Measurements from ENCODE around the gene MRTFA.
"Not testable (repeated sequence)": the region's sequence is repeated elsewhere in the genome, so short reads cannot be mapped to it uniquely, and the experiment has no call there.

The MRTFA gene

DNA sequence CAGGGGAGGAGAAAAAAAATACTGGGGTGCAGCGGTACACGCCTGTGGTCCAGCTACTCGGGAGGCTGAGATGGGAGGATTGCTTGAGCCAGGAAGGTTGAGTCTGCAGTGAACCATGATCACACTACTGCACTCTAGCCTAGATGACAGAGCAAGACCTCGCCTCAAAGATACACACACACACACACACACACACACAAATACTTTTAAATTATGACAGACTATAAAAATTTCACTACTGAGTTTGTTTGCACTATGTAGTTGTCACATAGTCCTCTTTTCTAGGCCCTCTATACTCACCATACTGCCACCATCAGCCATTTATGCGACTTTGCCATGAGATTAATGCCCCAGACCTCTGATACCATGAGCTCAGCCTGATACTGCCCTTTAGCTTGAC, 109.6 kb downstream of the MRTFA start:
- in situ Hi-C loops (cut with MboI; ENCODE audit: low sequenced_read_pairs), result no loop called here

DNA sequence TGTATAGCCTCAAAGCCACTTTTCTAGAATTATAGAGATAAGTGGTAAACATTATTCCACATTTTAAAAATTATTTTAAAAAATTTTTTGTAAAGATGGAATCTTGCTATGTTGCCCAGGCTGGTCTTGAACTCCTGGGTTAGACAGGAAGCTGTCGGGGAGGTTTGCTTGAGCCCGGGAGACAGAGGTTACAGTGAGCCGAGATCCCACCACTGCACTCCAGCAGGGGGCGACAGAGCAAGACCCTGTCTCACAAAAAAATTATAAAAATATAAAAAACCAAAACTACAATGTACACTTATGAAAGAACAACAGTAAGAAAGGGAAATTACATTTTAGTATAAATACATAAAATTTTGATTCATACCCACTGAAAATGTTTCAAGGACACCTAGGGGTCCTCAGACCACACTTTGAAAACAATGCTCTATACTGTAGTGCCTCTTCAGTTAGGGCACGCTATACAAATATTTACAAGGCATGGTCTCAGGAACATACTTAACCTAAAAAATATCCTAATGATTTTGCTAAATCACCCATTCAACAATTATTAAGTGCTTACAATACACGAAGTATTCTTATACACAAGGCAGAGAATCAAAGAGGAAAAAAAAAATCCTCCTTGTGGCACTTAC, 111.2 kb downstream of the MRTFA start:
- in situ Hi-C loops (cut with MboI; ENCODE audit: low sequenced_read_pairs), result no loop called here

DNA sequence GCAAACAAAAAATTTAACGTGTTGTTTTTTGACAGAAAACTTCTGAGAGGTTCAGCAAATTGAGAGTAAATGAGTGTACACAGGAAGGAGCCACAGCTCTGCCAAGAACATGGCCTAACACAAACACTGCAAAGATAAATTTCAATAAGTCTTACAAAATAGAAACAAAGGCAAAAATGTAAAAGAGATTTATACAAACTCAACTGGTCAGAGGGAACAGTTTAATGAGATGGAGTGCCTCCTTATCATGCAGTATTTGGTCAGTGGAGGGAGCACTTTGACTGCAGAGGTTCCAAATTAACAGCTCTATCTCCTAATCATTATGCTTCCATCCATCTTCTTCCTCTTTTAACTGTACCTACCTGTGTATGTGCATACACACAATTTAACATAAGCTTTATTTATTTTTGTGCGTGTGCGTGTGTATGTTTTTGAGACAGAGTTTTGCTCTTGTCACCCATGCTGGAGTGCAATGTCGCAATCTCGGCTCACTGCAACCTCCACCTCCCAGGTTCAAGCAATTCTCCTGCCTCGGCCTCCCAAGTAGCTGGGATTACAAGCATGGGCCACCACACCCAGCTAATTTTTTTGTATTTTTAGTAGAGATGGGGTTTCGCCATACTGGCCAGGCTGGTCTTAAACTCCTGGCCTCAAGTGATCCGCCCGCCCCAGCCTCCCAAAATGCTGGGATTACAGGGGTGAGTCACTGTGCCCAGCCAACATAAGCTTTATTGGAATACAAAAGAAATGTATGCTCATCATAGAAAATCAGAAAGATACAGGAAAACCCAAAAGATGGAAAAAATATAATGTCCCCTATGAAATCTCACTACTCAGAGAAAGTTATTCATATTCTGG, 111.9 kb downstream of the MRTFA start:
- in situ Hi-C loops (cut with MboI; ENCODE audit: low sequenced_read_pairs), result no loop called here

DNA sequence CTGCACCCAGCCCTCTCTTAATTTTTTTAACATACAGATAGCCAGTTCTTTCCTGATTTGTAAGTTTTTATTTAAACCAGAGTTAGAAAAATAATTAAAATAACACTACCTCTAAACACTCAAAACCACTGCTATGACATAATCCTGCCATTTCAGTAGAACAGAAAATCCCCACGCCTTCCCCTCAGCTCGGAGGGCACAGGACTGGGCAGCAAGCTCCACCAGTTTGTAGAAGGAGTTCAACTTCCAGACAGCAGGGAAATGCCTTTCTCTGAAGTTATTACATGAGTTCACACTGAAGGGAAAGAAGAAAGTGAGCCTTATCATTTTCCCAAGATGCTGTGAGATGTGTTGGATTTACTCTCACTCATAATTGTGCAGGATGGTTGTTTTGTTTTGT, 114.4 kb downstream of the MRTFA start:
- in situ Hi-C loops (cut with MboI; ENCODE audit: low sequenced_read_pairs), result no loop called here

DNA sequence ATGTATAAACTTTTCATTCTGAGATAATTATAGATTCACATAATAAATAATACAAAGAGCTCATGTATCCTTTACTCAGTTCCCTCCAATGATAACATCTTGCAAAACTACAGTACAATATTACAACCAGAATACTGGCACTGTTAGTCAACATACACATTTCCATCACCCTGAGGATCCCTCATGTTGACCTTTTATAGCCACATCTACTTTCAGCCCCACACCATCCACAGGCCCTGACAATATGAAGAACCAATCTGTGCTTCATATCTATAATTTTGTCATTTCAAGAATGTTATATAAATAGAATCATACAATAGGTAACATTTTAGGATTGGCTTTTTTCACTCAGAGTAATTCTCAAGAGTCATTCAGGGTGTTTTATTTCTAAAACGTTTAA, 115.5 kb downstream of the MRTFA start:
- in situ Hi-C loops (cut with MboI; ENCODE audit: low sequenced_read_pairs), result no loop called here

DNA sequence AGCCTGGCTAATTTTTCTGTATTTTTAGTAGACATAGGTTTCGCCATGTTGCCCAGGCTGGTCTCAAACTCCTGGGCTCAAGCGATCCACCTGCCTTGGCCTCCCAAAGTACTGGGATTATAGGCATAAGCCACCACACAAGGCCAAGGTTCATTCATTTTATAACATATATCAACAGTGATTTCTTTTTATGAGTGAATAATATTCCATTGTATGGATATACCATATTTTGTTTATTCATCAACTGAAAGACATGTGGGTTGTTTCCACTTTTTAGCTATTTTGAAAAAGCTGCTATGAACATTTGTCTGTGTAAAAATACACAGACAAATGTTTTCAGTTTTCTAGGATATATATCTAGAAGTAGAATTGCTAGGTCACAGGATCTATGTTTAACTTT, 116.0 kb downstream of the MRTFA start:
- in situ Hi-C loops (cut with MboI; ENCODE audit: low sequenced_read_pairs), result no loop called here

DNA sequence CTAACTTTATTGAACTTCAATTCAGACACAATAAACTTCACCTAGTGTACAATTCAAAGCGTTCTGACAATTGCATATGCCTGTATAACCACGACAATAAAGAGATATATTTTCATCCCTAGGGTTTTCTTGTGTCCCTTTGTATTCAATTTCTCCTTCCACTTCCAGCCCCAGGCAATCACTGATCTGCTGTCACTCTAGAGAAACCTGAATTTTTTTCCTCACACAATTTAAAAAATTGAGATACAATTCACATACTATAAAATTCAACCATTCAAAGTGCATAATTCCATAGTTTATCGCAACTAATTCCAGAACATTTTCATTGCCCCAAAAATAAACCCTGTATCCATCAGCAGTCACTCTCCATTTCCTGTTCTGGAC, 116.6 kb downstream of the MRTFA start:
- in situ Hi-C loops (cut with MboI; ENCODE audit: low sequenced_read_pairs), result no loop called here

DNA sequence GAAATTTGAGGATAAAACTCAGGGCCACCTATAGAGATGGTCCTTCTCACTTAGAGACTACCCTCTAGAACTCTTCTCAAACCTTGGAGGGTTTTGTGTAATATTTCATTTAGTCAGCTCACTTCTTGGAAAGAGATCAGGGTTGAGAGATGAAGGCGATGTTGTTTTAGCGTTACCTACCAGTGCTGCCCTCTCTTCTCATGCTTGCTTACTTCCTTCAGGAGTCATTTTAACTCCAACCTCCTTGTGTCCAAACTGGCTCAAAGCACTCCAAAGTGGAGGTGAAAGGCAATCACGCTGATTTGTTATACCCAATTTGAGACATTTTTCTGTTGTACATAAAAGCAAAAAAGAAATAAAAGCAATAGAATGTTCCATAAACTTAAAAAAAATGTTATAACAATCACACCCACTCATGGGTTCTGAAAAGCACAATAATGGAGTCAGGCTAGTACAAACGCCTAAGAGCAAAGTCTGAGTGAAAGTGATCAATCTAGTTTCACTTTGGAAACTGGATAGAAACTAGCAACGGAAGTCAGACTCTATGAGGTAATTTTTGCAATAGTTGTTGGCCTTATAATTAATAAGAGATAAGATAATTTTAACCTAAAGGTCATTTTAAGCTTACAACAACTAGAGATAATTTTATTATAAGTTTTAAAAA, 117.1 kb downstream of the MRTFA start:
- in situ Hi-C loops (cut with MboI; ENCODE audit: low sequenced_read_pairs), result no loop called here

DNA sequence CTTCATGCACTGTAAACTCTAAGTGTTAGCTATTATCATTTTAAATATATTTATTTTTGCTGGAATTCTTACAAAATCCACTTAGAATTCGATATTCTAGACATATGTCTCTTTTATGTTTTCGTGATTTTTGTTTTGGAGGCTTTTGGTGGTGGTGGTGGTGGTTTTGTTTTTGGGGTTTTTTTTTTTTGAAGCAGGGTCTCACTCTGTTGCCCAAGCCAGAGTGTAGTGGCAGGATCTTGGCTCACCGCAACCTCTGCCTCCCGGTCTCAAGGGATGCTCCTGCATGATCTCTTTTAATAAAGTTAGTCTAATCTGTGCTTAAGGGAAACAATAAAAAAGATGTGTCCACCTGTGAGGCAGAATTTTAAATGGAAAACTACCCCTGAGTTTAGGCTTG, 117.7 kb downstream of the MRTFA start:
- in situ Hi-C loops (cut with MboI; ENCODE audit: low sequenced_read_pairs), result no loop called here

DNA sequence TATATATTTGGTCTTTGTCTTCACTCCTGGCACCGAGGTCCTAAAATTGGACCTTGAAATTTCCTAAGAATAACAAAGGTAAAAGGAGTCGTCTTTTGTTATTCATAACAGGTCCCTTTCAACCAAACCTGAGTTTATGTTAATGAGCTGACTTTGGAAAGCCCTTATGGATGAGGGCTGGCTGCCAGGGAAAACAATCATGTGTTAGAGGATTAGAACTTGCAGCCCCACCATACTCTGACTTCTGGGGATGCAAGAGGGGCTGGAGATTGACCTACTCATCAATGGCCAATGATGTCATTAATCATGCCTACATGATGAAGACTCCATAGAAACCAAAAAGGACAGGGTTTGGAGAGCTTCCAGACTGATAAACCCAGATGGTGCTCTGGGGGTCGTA, 118.9 kb downstream of the MRTFA start:
- in situ Hi-C loops (cut with MboI; ENCODE audit: low sequenced_read_pairs), result no loop called here

DNA sequence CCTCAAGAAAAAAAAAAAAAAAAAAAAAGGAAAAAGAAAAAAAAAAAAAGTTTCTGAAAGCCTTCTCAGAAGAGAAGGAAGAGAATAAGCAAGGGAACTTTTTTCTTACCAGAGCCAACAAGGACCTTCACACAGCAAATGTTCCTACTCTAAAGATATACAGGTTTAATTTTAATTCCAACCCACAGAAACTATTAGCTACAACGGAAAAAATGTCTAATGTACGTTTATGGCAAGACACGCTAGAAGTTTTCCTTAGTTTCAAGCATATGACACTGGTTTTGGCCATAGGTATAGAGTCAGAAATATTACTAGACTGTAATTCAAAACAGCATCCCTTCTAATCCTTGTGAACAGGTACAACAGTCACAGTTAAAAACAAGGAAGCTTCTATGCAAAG, 120.1 kb downstream of the MRTFA start:
- in situ Hi-C loops (cut with MboI; ENCODE audit: low sequenced_read_pairs), result no loop called here

DNA sequence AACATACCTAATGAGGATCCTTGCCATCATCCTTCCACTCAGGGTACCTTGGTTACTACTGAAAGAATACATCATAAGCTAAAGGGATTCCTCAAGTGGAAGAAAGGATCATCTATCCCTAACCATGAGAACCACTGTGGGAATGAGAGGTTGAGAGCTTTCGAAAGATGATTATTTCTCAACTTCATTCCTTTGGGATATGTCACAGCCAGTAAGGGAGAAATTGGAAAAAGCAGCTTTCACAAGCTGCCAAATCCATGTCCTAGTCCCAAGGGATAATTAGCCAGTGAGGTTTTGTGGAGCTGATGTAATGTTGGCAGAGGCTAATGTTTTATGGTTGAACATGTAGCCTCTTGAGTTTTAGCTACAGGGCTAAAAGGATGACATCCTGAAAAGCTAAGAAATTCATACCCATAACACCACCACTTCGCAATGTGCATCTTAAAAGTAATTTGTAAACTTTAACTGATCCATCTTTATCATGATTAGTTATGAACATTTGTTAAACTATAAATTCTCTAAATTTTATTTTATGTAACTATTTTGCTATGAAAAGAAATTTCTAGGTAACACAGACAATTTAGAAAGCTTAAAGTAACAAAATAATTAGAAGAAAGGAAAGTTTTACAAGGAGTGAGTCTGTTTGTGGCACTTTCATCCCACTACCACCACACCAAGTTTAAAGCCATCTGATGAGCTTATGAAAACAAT, 123.9 kb downstream of the MRTFA start:
- in situ Hi-C loops (cut with MboI; ENCODE audit: low sequenced_read_pairs), result no loop called here

DNA sequence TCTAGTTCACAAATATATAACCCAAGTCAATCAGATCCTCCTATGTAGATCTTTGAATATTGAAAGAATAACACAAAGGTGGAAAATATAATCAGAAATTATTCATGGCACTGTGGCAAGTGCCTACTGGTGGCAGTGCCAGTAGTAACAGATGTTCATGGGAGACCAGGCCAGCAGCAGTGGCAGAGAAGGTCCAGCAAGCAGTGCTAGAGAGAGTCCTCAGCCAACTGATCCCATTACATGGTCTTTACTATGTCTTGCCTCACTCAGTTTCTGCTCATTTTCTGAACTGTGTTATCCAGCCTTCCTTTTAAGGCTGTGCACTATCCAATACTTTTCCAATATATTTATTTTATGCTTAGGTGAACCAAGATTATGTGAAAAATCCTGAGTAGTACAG, 124.9 kb downstream of the MRTFA start:
- in situ Hi-C loops (cut with MboI; ENCODE audit: low sequenced_read_pairs), result no loop called here

DNA sequence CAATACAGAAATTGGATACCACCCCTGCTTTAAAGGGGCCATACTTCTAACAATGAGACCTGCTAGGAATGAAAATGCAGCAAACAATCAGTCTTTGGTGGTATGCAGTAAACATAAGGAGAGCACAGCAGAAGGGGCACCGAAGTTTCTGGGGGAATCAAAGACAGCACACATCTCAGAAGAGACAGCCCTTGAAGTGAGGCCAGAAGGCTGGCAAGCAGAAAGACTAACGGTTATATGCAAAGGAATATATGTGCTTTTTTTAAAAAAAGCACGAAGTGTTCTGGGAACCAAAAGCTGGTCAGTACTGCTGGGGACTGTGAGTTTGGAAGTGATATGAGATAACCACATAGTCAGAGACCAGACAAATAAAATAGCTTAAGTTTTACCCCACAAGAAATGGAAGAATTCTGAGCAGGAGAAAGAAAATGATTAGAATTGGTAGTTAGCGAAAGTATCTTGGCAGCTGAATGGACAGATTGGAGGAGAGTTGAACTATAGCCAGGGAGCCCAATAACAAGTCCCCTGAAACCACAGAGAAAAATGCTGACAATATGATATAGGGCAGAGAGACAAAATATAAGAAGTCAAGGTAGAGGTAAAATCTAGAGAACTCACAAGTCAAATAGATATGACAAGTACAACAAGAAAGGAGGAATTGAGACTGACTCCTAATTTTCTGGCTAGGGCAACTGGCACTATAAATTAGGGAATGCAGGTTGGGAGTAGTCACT, 125.7 kb downstream of the MRTFA start:
- in situ Hi-C loops (cut with MboI; ENCODE audit: low sequenced_read_pairs), result no loop called here

DNA sequence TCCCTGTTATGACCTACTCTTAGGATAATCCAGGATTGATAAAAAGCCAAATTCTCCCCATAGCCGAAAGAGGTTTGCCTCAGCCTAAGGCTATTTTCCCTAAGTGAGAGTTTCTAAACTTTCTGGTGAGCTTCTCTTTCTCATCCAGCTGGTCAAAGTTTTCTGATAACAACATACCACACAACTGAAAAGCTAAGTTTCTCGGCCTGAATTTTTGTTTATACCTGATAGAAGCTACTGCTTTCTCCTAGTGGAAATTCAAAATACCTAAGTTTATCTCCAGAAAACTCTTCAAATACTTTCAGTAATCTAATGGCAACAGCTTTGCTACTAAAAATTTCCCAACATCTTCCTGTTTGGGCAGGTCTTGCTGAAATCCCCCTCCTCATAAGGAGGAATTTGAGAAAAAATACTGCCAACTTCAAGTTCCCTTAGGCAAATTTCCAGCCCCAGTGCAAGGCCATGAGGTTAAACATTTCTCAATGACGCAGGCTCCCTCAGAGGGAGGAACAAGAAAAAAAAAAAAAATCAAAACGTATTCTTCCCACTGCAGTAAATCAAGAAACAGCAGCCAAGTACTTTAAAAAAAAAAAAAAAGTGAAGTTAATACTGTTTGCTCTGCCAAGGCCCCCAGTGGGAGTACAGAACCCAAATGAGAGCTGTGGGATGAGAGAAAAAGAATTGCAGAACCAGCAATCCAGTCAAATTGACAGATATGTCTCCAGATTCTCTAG, 127.0 kb downstream of the MRTFA start:
- in situ Hi-C loops (cut with MboI; ENCODE audit: low sequenced_read_pairs), result no loop called here

DNA sequence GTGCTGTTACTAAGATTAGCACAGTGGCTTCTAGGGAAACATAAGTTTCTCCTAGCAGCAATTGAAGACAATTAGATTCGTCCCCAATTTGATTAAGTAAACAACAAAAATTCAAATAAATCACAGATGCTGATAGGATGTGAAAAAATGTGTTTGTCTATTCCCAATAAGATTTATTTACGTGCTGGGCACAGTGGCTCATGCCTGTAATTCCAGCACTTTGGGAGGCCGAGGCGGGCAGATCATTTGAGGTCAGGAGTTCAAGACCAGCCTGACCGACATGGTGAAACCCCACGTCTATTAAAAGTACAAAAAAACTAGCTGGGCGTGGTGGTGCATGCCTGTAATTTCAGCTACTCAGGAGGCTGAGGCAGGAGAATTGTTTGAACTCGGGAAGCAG, 128.5 kb downstream of the MRTFA start:
- in situ Hi-C loops (cut with MboI; ENCODE audit: low sequenced_read_pairs), result not testable (repeated sequence)

DNA sequence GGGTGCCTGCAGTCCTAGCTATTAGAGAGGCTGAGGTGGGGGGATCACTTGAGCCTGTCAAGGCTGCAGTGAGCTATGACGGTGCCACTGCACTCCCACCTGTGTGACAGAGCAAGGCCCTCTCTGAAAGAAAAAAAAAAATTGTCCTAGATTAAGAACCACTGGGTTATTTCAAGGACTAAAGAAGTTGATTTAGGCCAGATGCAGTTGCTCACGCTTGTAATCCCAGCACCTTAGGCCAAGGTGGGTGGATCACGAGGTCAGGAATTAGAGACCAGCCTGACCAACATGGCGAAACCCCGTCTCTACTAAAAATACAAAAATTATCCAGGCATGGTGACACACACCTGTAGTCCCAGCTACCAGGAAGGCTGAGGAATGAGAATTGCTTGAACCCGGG, 129.0 kb downstream of the MRTFA start:
- in situ Hi-C loops (cut with MboI; ENCODE audit: low sequenced_read_pairs), result no loop called here

DNA sequence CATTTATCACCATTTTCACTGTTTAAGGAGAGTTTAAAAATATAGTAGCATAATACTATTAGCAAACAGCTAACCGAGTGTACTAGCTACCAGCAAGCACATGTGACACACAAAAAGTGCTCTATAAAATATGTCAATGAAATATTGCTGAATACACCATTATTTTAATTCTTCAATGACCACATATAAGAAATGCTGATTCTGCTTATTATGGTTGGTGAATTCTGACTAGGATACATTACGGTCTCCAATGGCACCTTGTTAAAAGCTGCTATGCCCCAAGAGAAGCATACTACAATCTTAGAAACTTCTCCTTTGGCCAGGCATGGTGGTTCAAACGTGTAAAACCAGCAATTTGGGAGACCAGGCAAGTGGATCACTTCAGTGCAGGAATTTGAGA, 129.8 kb downstream of the MRTFA start:
- in situ Hi-C loops (cut with MboI; ENCODE audit: low sequenced_read_pairs), result no loop called here

DNA sequence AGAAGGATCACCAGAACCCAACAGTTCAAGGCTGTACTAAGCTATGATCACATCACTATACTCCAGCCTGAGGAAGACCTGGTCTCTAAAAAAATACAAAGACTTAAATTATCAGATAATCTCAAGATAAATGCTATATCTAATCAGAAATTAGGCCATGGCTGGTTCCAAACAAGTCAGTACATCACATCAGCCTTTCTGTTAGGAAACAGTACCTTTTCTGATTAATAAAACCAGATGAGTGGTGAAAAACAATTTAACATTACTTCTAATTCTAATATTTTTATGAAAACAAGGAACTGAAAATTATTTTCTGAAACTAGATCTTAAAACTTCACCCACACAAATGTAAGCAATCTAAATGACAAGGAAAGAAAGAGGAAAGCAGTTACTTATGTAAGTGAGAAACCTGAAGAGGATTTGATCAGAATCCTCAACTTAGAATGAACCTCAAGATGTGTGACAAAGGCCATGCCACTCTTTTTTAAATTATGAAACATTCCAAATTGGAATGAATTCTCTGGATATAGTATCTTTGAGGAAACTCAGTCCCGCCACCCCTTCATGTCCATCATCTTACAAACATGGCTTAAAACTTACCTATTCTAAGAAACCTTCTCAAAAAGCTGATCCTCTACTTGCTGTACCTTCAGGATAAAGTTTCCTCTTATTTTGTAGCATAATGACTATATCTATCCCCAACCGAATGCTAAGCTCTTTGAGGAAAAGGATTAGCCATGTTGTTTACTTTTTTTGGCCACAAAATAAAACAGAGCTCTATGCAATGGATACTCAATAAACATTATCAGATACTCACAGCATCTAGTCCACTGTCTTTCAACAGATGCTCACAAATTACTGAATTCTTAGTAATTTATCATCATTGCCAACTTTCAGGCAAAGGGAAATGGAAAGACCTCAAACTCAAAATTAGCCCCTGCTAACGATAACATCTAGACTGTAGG, 132.0 kb downstream of the MRTFA start:
- in situ Hi-C loops (cut with MboI; ENCODE audit: low sequenced_read_pairs), result no loop called here
